H1 (cell line): ENCODE results near the gene SYNDIG1. TPM values are rescaled to one million over a fixed set of nuclear protein-coding genes. Genes with fewer than 3 reads are reported as not detected.

Source experiments
- CTCF ChIA-PET: fragments of 300-600 bp; sonication (Branson Sonifier 250); formaldehyde crosslinking; loops from one replicate; lab custom pipeline; 2021; ENCODE audit not compliant: partially characterized antibody; lab: Charles Lee
- POLR2A ChIA-PET: fragments of 300-600 bp; sonication (Branson Sonifier 250); formaldehyde crosslinking; loops from one replicate; lab custom pipeline; 2021; ENCODE audit warnings: inconsistent platforms; ENCODE audit not compliant: partially characterized antibody; lab: Charles Lee
- DNase-seq, 2 experiments: peaks; one replicate each; pipeline versions ENCODE4 v3.0.0 to v3.0.0-alpha.2; 2010 to 2022; ENCODE audit warnings: low spot score in 2 of 2, low read depth in 1 of 2, mixed read lengths in 1 of 2
- FAIRE-seq: peaks from 2 replicates; lab custom pipeline; 2011; peaks lifted over from hg19 to GRCh38; lab: Jason Lieb, UNC
- H2AFZ ChIP-seq: 2 replicates; pipeline ENCODE4 v1.8.1; 2012; ENCODE audit warnings: low read length, inconsistent platforms
- H2AK5ac ChIP-seq: 2 replicates; pipeline ENCODE4 v1.6.1; 2013; ENCODE audit warnings: low read depth, low read length
- H2BK120ac ChIP-seq: replicated peaks from 2 replicates; pipeline ENCODE3; 2013; ENCODE audit warnings: low read depth, low read length, inconsistent platforms
- H2BK12ac ChIP-seq: 2 replicates; pipeline ENCODE4 v1.6.1; 2013; ENCODE audit warnings: low read depth, low read length
- H2BK15ac ChIP-seq: 2 replicates; pipeline ENCODE4 v1.6.1; 2013; ENCODE audit warnings: low read length
- H2BK20ac ChIP-seq: 2 replicates; pipeline ENCODE4 v1.6.1; 2013; ENCODE audit warnings: low read length
- H2BK5ac ChIP-seq: 2 replicates; pipeline ENCODE4 v1.6.1; 2013; ENCODE audit warnings: low read depth, low read length
- H3K14ac ChIP-seq: 2 replicates; pipeline ENCODE4 v1.6.1; 2013; ENCODE audit warnings: inconsistent platforms; ENCODE audit not compliant: insufficient read length
- H3K18ac ChIP-seq: 2 replicates; pipeline ENCODE4 v1.6.1; 2013; ENCODE audit warnings: low read length; ENCODE audit errors: extremely low read depth
- H3K23ac ChIP-seq: 2 replicates; pipeline ENCODE4 v1.6.1; 2013; ENCODE audit warnings: inconsistent platforms; ENCODE audit not compliant: insufficient read length
- H3K23me2 ChIP-seq: 2 replicates; pipeline ENCODE4 v1.6.1; 2013; ENCODE audit warnings: low read depth, low read length
- H3K27ac ChIP-seq: 2 replicates; pipeline ENCODE4 v1.6.1; 2011; ENCODE audit warnings: low read depth, low read length, inconsistent platforms
- H3K27me3 ChIP-seq, 4 experiments: replicated peaks in 1 of 4; 1 replicate in 1 of 4; 2 replicates in 3 of 4; pipeline versions ENCODE4 v1.6.1 to v1.8.1; 2011 to 2013; ENCODE audit warnings: low read length in 3 of 4, mild to moderate bottlenecking in 3 of 4, inconsistent platforms in 2 of 4, mixed read lengths in 2 of 4, moderate library complexity in 1 of 4; ENCODE audit not compliant: control insufficient read depth in 3 of 4, insufficient read depth in 3 of 4; ENCODE audit errors: extremely low read depth in 1 of 4
- H3K36me3 ChIP-seq, 4 experiments: 2 replicates each; pipeline versions ENCODE4 v1.6.1 to v1.8.1; 2011 to 2013; ENCODE audit warnings: mild to moderate bottlenecking in 4 of 4, low read length in 3 of 4, moderate library complexity in 2 of 4, control low read depth in 1 of 4, inconsistent platforms in 1 of 4; ENCODE audit not compliant: insufficient read depth in 4 of 4, control insufficient read depth in 2 of 4
- H3K4ac ChIP-seq: replicated peaks from 2 replicates; pipeline ENCODE3; 2013; ENCODE audit warnings: low read length, low read depth, mixed read lengths, inconsistent platforms; ENCODE audit not compliant: insufficient read length
- H3K4me1 ChIP-seq, 4 experiments: replicated peaks in 1 of 4; 1 replicate in 1 of 4; 2 replicates in 3 of 4; pipeline versions ENCODE4 v1.6.1 to v1.8.1; 2011 to 2013; ENCODE audit warnings: low read length in 3 of 4, inconsistent platforms in 2 of 4, mixed read lengths in 1 of 4; ENCODE audit not compliant: insufficient read depth in 4 of 4, control insufficient read depth in 3 of 4
- H3K4me2 ChIP-seq, 2 experiments: 2 replicates each; pipeline versions ENCODE4 v1.6.1 to v1.8.1; 2011 to 2013; ENCODE audit warnings: low read depth in 2 of 2, low read length in 2 of 2, control low read depth in 1 of 2, inconsistent platforms in 1 of 2, mild to moderate bottlenecking in 1 of 2; ENCODE audit not compliant: insufficient read depth in 1 of 2
- H3K4me3 ChIP-seq, 4 experiments: fragments of 200-600, 300-600 bp in 1 of 4; sonication (generic), shearing (Covaris generic), sonication (Bioruptor Twin) in 1 of 4; 2 replicates each; pipeline versions ENCODE4 v1.5.1 to v1.8.1; 2011 to 2016; ENCODE audit warnings: low read length in 4 of 4, low read depth in 3 of 4, control low read depth in 2 of 4, inconsistent platforms in 2 of 4, mild to moderate bottlenecking in 2 of 4, mixed read lengths in 1 of 4, moderate library complexity in 1 of 4; ENCODE audit not compliant: insufficient read depth in 2 of 4; ENCODE audit errors: extremely low read depth in 1 of 4
- H3K56ac ChIP-seq: replicated peaks from 2 replicates; pipeline ENCODE3; 2013; ENCODE audit warnings: low read depth, mild to moderate bottlenecking, mixed read lengths, low read length, inconsistent platforms; ENCODE audit not compliant: insufficient read length
- H3K79me1 ChIP-seq: 2 replicates; pipeline ENCODE4 v1.6.1; 2013; ENCODE audit warnings: low read depth, low read length, control low read depth
- H3K79me2 ChIP-seq, 2 experiments: 2 replicates each; pipeline versions ENCODE4 v1.6.1 to v1.8.1; 2012 to 2013; ENCODE audit warnings: low read length in 2 of 2, mild to moderate bottlenecking in 2 of 2, inconsistent platforms in 1 of 2; ENCODE audit not compliant: insufficient read depth in 2 of 2, control insufficient read depth in 1 of 2
- H3K9ac ChIP-seq, 4 experiments: replicated peaks in 1 of 4; 1 replicate in 1 of 4; 2 replicates in 3 of 4; pipeline versions ENCODE4 v1.6.1 to v1.8.1; 2011 to 2013; ENCODE audit warnings: low read depth in 3 of 4, low read length in 3 of 4, control low read depth in 2 of 4, mild to moderate bottlenecking in 2 of 4, moderate library complexity in 2 of 4, inconsistent platforms in 1 of 4; ENCODE audit errors: extremely low read depth in 1 of 4
- H3K9me3 ChIP-seq, 2 experiments: 2 replicates each; pipeline versions ENCODE4 v1.6.1 to v1.8.1; 2012 to 2013; ENCODE audit warnings: mild to moderate bottlenecking in 2 of 2, moderate library complexity in 2 of 2, control low read depth in 1 of 2, inconsistent platforms in 1 of 2, low read depth in 1 of 2, low read length in 1 of 2, mixed read lengths in 1 of 2; ENCODE audit not compliant: insufficient read depth in 2 of 2
- H4K20me1 ChIP-seq, 2 experiments: replicated peaks in 1 of 2; 2 replicates each; pipeline versions ENCODE3 to v1.8.1; 2011 to 2013; ENCODE audit warnings: inconsistent platforms in 2 of 2, low read length in 2 of 2, mild to moderate bottlenecking in 1 of 2; ENCODE audit not compliant: insufficient read depth in 2 of 2, control insufficient read depth in 1 of 2
- H4K5ac ChIP-seq: 2 replicates; pipeline ENCODE4 v1.6.1; 2013; ENCODE audit warnings: low read length, low read depth, mixed read lengths, inconsistent platforms; ENCODE audit not compliant: insufficient read length
- H4K8ac ChIP-seq: 2 replicates; pipeline ENCODE4 v1.8.0; 2013; ENCODE audit warnings: mild to moderate bottlenecking, moderate library complexity, low read length, inconsistent platforms; ENCODE audit not compliant: insufficient read depth; ENCODE audit errors: extremely low read depth
- H4K91ac ChIP-seq: replicated peaks from 2 replicates; pipeline ENCODE3; 2013; ENCODE audit warnings: low read length, mixed read lengths, inconsistent platforms; ENCODE audit not compliant: insufficient read length
- CHD2 ChIP-seq: IDR thresholded peaks from 2 replicates; pipeline ENCODE4 v1.6.1; 2012; ENCODE audit warnings: low read length, improper control_type of control experiment
- HDAC2 ChIP-seq, 2 experiments: fragments of 300-600 bp in 1 of 2; sonication (generic) in 1 of 2; IDR thresholded peaks; 2 replicates each; pipeline ENCODE4 v1.6.1; 2011 to 2012; ENCODE audit warnings: low read depth in 2 of 2, low read length in 2 of 2, mild to moderate bottlenecking in 2 of 2, moderate library complexity in 2 of 2, borderline replicate concordance in 1 of 2, inconsistent platforms in 1 of 2
- NRF1 ChIP-seq: IDR thresholded peaks from 2 replicates; pipeline ENCODE4 v1.6.1; 2011; ENCODE audit warnings: mild to moderate bottlenecking, low read depth, low read length, improper control_type of control experiment
- RBBP5 ChIP-seq: IDR thresholded peaks from 2 replicates; pipeline ENCODE4 v1.7.1; 2012; ENCODE audit warnings: low read depth, mild to moderate bottlenecking, inconsistent platforms, low read length, moderate library complexity, borderline replicate concordance
- SIRT6 ChIP-seq: IDR thresholded peaks from one replicate; pipeline ENCODE4 v1.7.1; 2012; ENCODE audit warnings: low read length, inconsistent platforms
- SP4 ChIP-seq: IDR thresholded peaks from 2 replicates; pipeline ENCODE4 v1.6.1; 2012; ENCODE audit warnings: low read length, inconsistent platforms
- WGBS, 2 experiments: shearing (Covaris generic) in 1 of 2; methylation state at CpG; one replicate each; pipeline versions ENCODE4 v1.1.6 to v1.1.7; 2013 to 2015; ENCODE audit warnings: low lambda C conversion rate in 2 of 2, mixed read lengths in 2 of 2, inconsistent platforms in 1 of 2, low coverage in 1 of 2, missing lambda C conversion rate in 1 of 2; ENCODE audit not compliant: insufficient replicate concordance in 2 of 2, insufficient coverage in 1 of 2, insufficient read length in 1 of 2; ENCODE audit errors: extremely low coverage in 1 of 2, missing lambda C conversion rate in 1 of 2; 5-methylcytosine and 5-hydroxymethylcytosine counted together
- polyA plus RNA-seq, 7 experiments: library from polyadenylated mRNA; depleted of rRNA in 3 of 7; stranded (reverse) in 5 of 7; unstranded in 2 of 7; fragments of >200 nt in 5 of 7; fragments of 200-250 nt in 2 of 7; gene quantifications; 1 replicate in 5 of 7; 2 replicates in 1 of 7; 4 replicates in 1 of 7; pipeline versions ENCODE4 v1.2.1 to v1.2.3, GENCODE V29; 2011 to 2013; ENCODE audit warnings: missing spikeins in 2 of 7, mixed read lengths in 2 of 7
- total RNA-seq: library from RNA; stranded (reverse); fragmentation: NEBNext Ultra II Directional; extraction: Animal tissue kit (Norgen Biotek cat#: 25700); gene quantifications from 2 replicates; pipeline ENCODE4 v1.2.1, GENCODE V29; 2021

SYNDIG1 gene
- total and polyA plus RNA-seq, 2 of the 8 experiments (the other 6 are each of a cell fraction or from before 2014, with no cell fraction given): 6.5 to 7.8 TPM

GRCh38 chr20:24663496-24663895 is 194.1 kb downstream of the SYNDIG1 start:
- Histone ChIP-seq H2BK5ac (no peak overlapping the region), H4K5ac (no peak overlapping the region), H2BK120ac (no peak overlapping the region), H3K36me3 (no peaks in the 10 kb centered on the region), H4K8ac (no peak overlapping the region), H3K56ac (no peak overlapping the region), H3K4me2 (no peak overlapping the region), H3K27me3 (no peaks in the 10 kb centered on the region), H3K4ac (no peak overlapping the region), H2AFZ (no peak overlapping the region), H3K18ac (no peak overlapping the region), H3K23ac (no peak overlapping the region), H3K79me2 (no peaks in the 10 kb centered on the region), H3K4me3 (no peak overlapping the region), H3K79me1 (no peaks in the 10 kb centered on the region), H2AK5ac (no peak overlapping the region), H2BK12ac (no peak overlapping the region), H3K23me2 (no peaks in the 10 kb centered on the region), H3K27ac (no peak overlapping the region), H3K14ac (no peak overlapping the region), H3K4me1 (no peaks in the 10 kb centered on the region; a peak in 1 of 7 replicates), H2BK15ac (no peak overlapping the region), H4K91ac (no peak overlapping the region), H4K20me1 (peaks cover 0 to 2% of the 10 kb centered on the region in 2 experiments), H3K9me3 (no peaks in the 10 kb centered on the region; a peak in 1 of 4 replicates), H3K9ac (no peak overlapping the region), H2BK20ac (no peak overlapping the region)
- 88% methylated on average over 6 of the region's 6 CpGs; no CpG with 5 or more reads in 1 of the 2 experiments for WGBS, 2 experiments
- FAIRE-seq: no peak
- ChIA-PET POLR2A (no interaction called here), CTCF (interaction anchor here (0.6 to 2.1 kb wide), 5 partner anchors 11 to 117 kb away, joined by 4 to 7 read pairs (median 4); no protein-coding TSS in a partner anchor)
- DNase-seq: no peak
- no peak for TF ChIP-seq CHD2
- no peak for TF ChIP-seq SIRT6
- no peak for TF ChIP-seq RBBP5
- no peak for TF ChIP-seq SP4
- no peak for TF ChIP-seq NRF1
- TF ChIP-seq HDAC2 (IDR thresholded peaks at IDR 0.05; ENCODE audit: borderline replicate concordance in 1 of 2, low read depth in 2 of 2, low read length in 2 of 2): no peak
